Neural cell (in vitro differentiated cells): ENCODE results near the gene WWTR1. TPM values are rescaled to one million over a fixed set of nuclear protein-coding genes. Genes with fewer than 3 reads are reported as not detected.

Experiments
- H2AFZ ChIP-seq: fragments of 200-600, 300-800 bp; sonication (generic), shearing (Covaris generic); 2 replicates; pipeline ENCODE4 v1.6.0; 2014; ENCODE audit warnings: low read depth, mild to moderate bottlenecking, antibody characterized with exemption, low read length, moderate library complexity
- H3F3A ChIP-seq: fragments of 200-600 bp; shearing (Covaris generic); 2 replicates; pipeline ENCODE4 v1.6.1; 2016; ENCODE audit warnings: mild to moderate bottlenecking, moderate library complexity, mixed read lengths, antibody characterized with exemption, low read length; ENCODE audit not compliant: insufficient read depth, poor library complexity, severe bottlenecking
- H3K27ac ChIP-seq: fragments of 200-600, 300-800 bp; sonication (generic), shearing (Covaris generic); 2 replicates; pipeline ENCODE4 v1.5.1; 2014; ENCODE audit warnings: mild to moderate bottlenecking, low read length, moderate library complexity
- H3K27me3 ChIP-seq: fragments of 300-800, 200-600 bp; sonication (generic), shearing (Covaris generic); 2 replicates; pipeline ENCODE4 v1.6.0; 2014; ENCODE audit warnings: mild to moderate bottlenecking, low read depth, low read length, moderate library complexity; ENCODE audit not compliant: insufficient read depth
- H3K36me3 ChIP-seq: fragments of 300-800, 200-600 bp; sonication (generic), shearing (Covaris generic); 2 replicates; pipeline ENCODE4 v1.5.1; 2014; ENCODE audit warnings: mild to moderate bottlenecking, antibody characterized with exemption, low read length, moderate library complexity; ENCODE audit not compliant: insufficient read depth
- H3K4me2 ChIP-seq: fragments of 300-800, 200-600 bp; sonication (generic), shearing (Covaris generic); 2 replicates; pipeline ENCODE4 v1.6.0; 2014; ENCODE audit warnings: mild to moderate bottlenecking, low read length
- H3K4me3 ChIP-seq: fragments of 300-800, 200-600 bp; sonication (generic), shearing (Covaris generic); 2 replicates; pipeline ENCODE4 v1.5.1; 2014; ENCODE audit warnings: mild to moderate bottlenecking, low read length, moderate library complexity
- H3K79me2 ChIP-seq: fragments of 200-600 bp; shearing (Covaris generic); replicated peaks from 2 replicates; pipeline ENCODE4 v1.6.0; 2014; ENCODE audit warnings: mild to moderate bottlenecking, low read length, moderate library complexity; ENCODE audit not compliant: insufficient read depth
- H3K9ac ChIP-seq: fragments of 300-800, 200-600 bp; sonication (generic), shearing (Covaris generic); 2 replicates; pipeline ENCODE4 v1.6.1; 2016; ENCODE audit warnings: mild to moderate bottlenecking, low read length, mixed read lengths
- H3K9me2 ChIP-seq: fragments of 200-600 bp; shearing (Covaris generic); 2 replicates; pipeline ENCODE4 v1.6.1; 2016; ENCODE audit warnings: mild to moderate bottlenecking, low read length, mixed read lengths; ENCODE audit not compliant: insufficient read depth
- H3K9me3 ChIP-seq: fragments of 200-600, 300-800 bp; sonication (generic), shearing (Covaris generic); 2 replicates; pipeline ENCODE4 v1.6.1; 2016; ENCODE audit warnings: mild to moderate bottlenecking, mixed run types, low read length, moderate library complexity, mixed read lengths
- H4K20me1 ChIP-seq: fragments of 200-600 bp; shearing (Covaris generic); 2 replicates; pipeline ENCODE4 v1.6.1; 2016; ENCODE audit warnings: mild to moderate bottlenecking, mixed run types; ENCODE audit not compliant: insufficient read depth
- CTCF ChIP-seq: fragments of 450-650 bp; IDR thresholded peaks from 2 replicates; pipeline ENCODE4 v1.5.1; 2014; ENCODE audit warnings: antibody characterized with exemption, mild to moderate bottlenecking, moderate library complexity; ENCODE audit not compliant: poor library complexity, severe bottlenecking
- EP300 ChIP-seq: fragments of 450-650 bp; conservative IDR thresholded peaks from 2 replicates; pipeline ENCODE4 v1.6.1; 2014; ENCODE audit warnings: antibody characterized with exemption, mild to moderate bottlenecking, moderate library complexity; ENCODE audit not compliant: poor library complexity, severe bottlenecking
- EZH2 ChIP-seq: fragments of 200-600, 300-800 bp; shearing (Covaris generic), sonication (generic); IDR thresholded peaks from 2 replicates; pipeline ENCODE4 v1.6.1; 2014; ENCODE audit warnings: antibody characterized with exemption, low read length, borderline replicate concordance, mild to moderate bottlenecking; ENCODE audit not compliant: insufficient read depth, poor library complexity, severe bottlenecking
- MXI1 ChIP-seq: fragments of 450-650 bp; conservative IDR thresholded peaks from 2 replicates; pipeline ENCODE4 v1.6.1; 2014; ENCODE audit warnings: antibody characterized with exemption, mild to moderate bottlenecking; ENCODE audit not compliant: poor library complexity, severe bottlenecking
- POLR2AphosphoS5 ChIP-seq: IDR thresholded peaks from 2 replicates; pipeline ENCODE4 v1.6.1; 2012
- RAD21 ChIP-seq: fragments of 450-650 bp; conservative IDR thresholded peaks from 2 replicates; pipeline ENCODE4 v1.6.1; 2014; ENCODE audit warnings: antibody characterized with exemption, mild to moderate bottlenecking, moderate library complexity
- REST ChIP-seq: IDR thresholded peaks from 2 replicates; pipeline ENCODE4 v1.6.1; 2012; ENCODE audit warnings: borderline replicate concordance
- SMC3 ChIP-seq: fragments of 450-650 bp; conservative IDR thresholded peaks from 2 replicates; pipeline ENCODE4 v1.6.1; 2014; ENCODE audit warnings: antibody characterized with exemption, mild to moderate bottlenecking, moderate library complexity; ENCODE audit not compliant: poor library complexity
- TAF1 ChIP-seq: IDR thresholded peaks from 2 replicates; pipeline ENCODE4 v1.6.1; 2012; ENCODE audit warnings: low read depth
- polyA plus RNA-seq: library from polyadenylated mRNA; depleted of rRNA; stranded (reverse); fragments of >200 nt; gene quantifications from 2 replicates; pipeline ENCODE4 v1.2.3, GENCODE V29; 2014

WWTR1 gene
- polyA plus RNA-seq, 1 donor from 2014 or later: 0.97 TPM

- Histone ChIP-seq H3F3A (no peaks in the 10 kb centered on the region), H3K9ac (no peak overlapping the region), H3K4me3 (no peak overlapping the region), H3K27me3 (no peaks in the 10 kb centered on the region), H3K36me3 (no peaks in the 10 kb centered on the region), H3K79me2 (no peaks in the 10 kb centered on the region), H2AFZ (no peak overlapping the region), H3K9me3 (no peaks in the 10 kb centered on the region), H3K27ac (no peak overlapping the region), H3K9me2 (no peaks in the 10 kb centered on the region), H3K4me2 (no peak overlapping the region), H4K20me1 (no peaks in the 10 kb centered on the region)
- TF ChIP-seq CTCF: no peak
- no peak for TF ChIP-seq TAF1
- TF ChIP-seq RAD21: no peak
- TF ChIP-seq REST: no peak
- no peak for TF ChIP-seq EP300
- no peak for TF ChIP-seq SMC3
- no peak for TF ChIP-seq EZH2
- no peak for TF ChIP-seq MXI1
- TF ChIP-seq POLR2AphosphoS5: no peak
These were observed 67.0 kb downstream of the WWTR1 start for GRCh38 chr3:149590691-149591441.

- H3K9me2 ChIP-seq: no peaks in the 10 kb centered on the region
- H3K79me2 ChIP-seq: no peaks in the 10 kb centered on the region
- no peaks in the 10 kb centered on the region for H3F3A ChIP-seq
- H3K27ac ChIP-seq: no peak overlapping the region
- no peaks in the 10 kb centered on the region for H4K20me1 ChIP-seq
- no peak overlapping the region for H3K9ac ChIP-seq
- no peak overlapping the region for H3K4me3 ChIP-seq
- no peaks in the 10 kb centered on the region for H3K27me3 ChIP-seq
- TF ChIP-seq EP300: no peak
- no peak for TF ChIP-seq SMC3
- TF ChIP-seq CTCF: no peak
- TF ChIP-seq MXI1: no peak
- no peak for TF ChIP-seq EZH2
- TF ChIP-seq RAD21: no peak
- TF ChIP-seq REST: no peak
- TF ChIP-seq TAF1: no peak
- no peak for TF ChIP-seq POLR2AphosphoS5
- H3K4me2 ChIP-seq: no peak overlapping the region
- no peaks in the 10 kb centered on the region for H3K36me3 ChIP-seq
- no peaks in the 10 kb centered on the region for H3K9me3 ChIP-seq
- no peak overlapping the region for H2AFZ ChIP-seq
These were observed 68.5 kb downstream of the WWTR1 start for GRCh38 chr3:149589332-149589731.
